Activated CD8-positive, alpha-beta memory T cell treated with anti-CD3 and anti-CD28 coated beads, Interleukin-2, amount 50 U/mL, for 24 hours (primary cell): Measurements from ENCODE around the gene TPD52L2.
"Not testable (repeated sequence)": the region's sequence is repeated elsewhere in the genome, so short reads cannot be mapped to it uniquely, and the experiment has no call there.

Source experiments
- DNase-seq: peaks from one replicate; pipeline ENCODE4 v3.0.0-alpha.2; 2020; ENCODE audit errors: extremely low read depth

Gene TPD52L2

GRCh38 chr20:63895952-63896263 is 30.8 kb downstream of the TPD52L2 start:
- no peak for DNase-seq

- no peak for DNase-seq
These were observed 31.4 kb downstream of the TPD52L2 start for GRCh38 chr20:63896264-63897105.

GRCh38 chr20:63897978-63898561 is 33.0 kb downstream of the TPD52L2 start:
- DNase-seq = no peak

- DNase-seq = no peak
These were observed 34.0 kb downstream of the TPD52L2 start for GRCh38 chr20:63898882-63899558.

- no peak for DNase-seq
These were observed 35.3 kb downstream of the TPD52L2 start for GRCh38 chr20:63900413-63900812.

GRCh38 chr20:63903796-63904561 is 38.9 kb downstream of the TPD52L2 start:
- no peak for DNase-seq

- no peak for DNase-seq
These were observed 43.1 kb downstream of the TPD52L2 start for GRCh38 chr20:63908008-63908682.

GRCh38 chr20:63911176-63911575 is 46.1 kb downstream of the TPD52L2 start:
- DNase-seq = no peak

GRCh38 chr20:63913768-63914167 is 48.7 kb downstream of the TPD52L2 start:
- DNase-seq = no peak

GRCh38 chr20:63915471-63915870 is 50.4 kb downstream of the TPD52L2 start:
- DNase-seq = no peak

- not testable (repeated sequence) for DNase-seq
These were observed 51.4 kb downstream of the TPD52L2 start for GRCh38 chr20:63916371-63916939.

- no peak for DNase-seq
These were observed 52.7 kb downstream of the TPD52L2 start for GRCh38 chr20:63917811-63918210.

- no peak for DNase-seq
These were observed 54.1 kb downstream of the TPD52L2 start for GRCh38 chr20:63919130-63919529.

- no peak for DNase-seq
These were observed 55.2 kb downstream of the TPD52L2 start for GRCh38 chr20:63920226-63920625.

GRCh38 chr20:63923651-63924050 is 58.6 kb downstream of the TPD52L2 start:
- DNase-seq = no peak

GRCh38 chr20:63924241-63924640 is 59.2 kb downstream of the TPD52L2 start:
- DNase-seq = no peak

GRCh38 chr20:63926298-63926697 is 61.2 kb downstream of the TPD52L2 start:
- no peak for DNase-seq

GRCh38 chr20:63929071-63929470 is 64.0 kb downstream of the TPD52L2 start:
- DNase-seq = no peak

- DNase-seq = not testable (repeated sequence)
These were observed 64.4 kb downstream of the TPD52L2 start for GRCh38 chr20:63929473-63929883.

- DNase-seq = no peak
These were observed 66.0 kb downstream of the TPD52L2 start for GRCh38 chr20:63930971-63931553.

GRCh38 chr20:63931735-63932134 is 66.7 kb downstream of the TPD52L2 start:
- DNase-seq = no peak
